Natural killer cell (primary cell): ENCODE measurements around the gene DCAF10. TPM values are rescaled to one million over a fixed set of nuclear protein-coding genes. Genes with fewer than 3 reads are reported as not detected.
A peak's percentile ranks its signal among the peaks of the same experiment; 100 is the strongest.
"Not testable (repeated sequence)": the region's sequence is repeated elsewhere in the genome, so short reads cannot be mapped to it uniquely, and the experiment has no call there.

Experiments used
- ATAC-seq, 3 donors: fragments of 150-1000 bp in 2 of 3; fragments of 200-7000 bp in 1 of 3; cut with Tn5 transposase; 1 replicate in 1 of 3; 2 replicates in 2 of 3; pipeline ENCODE4 v1.10.0; 2021; ENCODE audit warnings: mild to moderate bottlenecking in 2 of 3, moderate library complexity in 2 of 3
- DNase-seq, 2 donors: peaks; one replicate each; pipeline versions ENCODE4 v3.0.0 to v3.0.0-alpha.2; 2013 to 2021; ENCODE audit warnings: mixed read lengths in 1 of 2
- H3K27ac ChIP-seq: one replicate; pipeline ENCODE4 v1.5.1; 2013; ENCODE audit warnings: mild to moderate bottlenecking, low read length
- H3K27me3 ChIP-seq: one replicate; pipeline ENCODE4 v1.6.1; 2013; ENCODE audit warnings: low read length; ENCODE audit not compliant: control insufficient read depth, insufficient read depth
- H3K36me3 ChIP-seq: one replicate; pipeline ENCODE4 v1.6.1; 2013; ENCODE audit warnings: low read length; ENCODE audit not compliant: control insufficient read depth, insufficient read depth
- H3K4me1 ChIP-seq: one replicate; pipeline ENCODE4 v1.6.1; 2013; ENCODE audit warnings: low read length; ENCODE audit not compliant: control insufficient read depth, insufficient read depth
- H3K4me3 ChIP-seq: one replicate; pipeline ENCODE4 v1.5.1; 2013; ENCODE audit warnings: low read length
- H3K9me3 ChIP-seq: one replicate; pipeline ENCODE4 v1.6.1; 2013; ENCODE audit warnings: low read length; ENCODE audit not compliant: control insufficient read depth, insufficient read depth
- H3K27ac Mint-ChIP-seq, 2 donors: one replicate each; pipeline ENCODE4 v1.8.0; 2022; ENCODE audit warnings: mild to moderate bottlenecking in 2 of 2, mixed read lengths in 2 of 2, moderate library complexity in 1 of 2
- H3K27me3 Mint-ChIP-seq, 2 donors: one replicate each; pipeline ENCODE4 v1.8.0; 2022; ENCODE audit warnings: low read depth in 2 of 2, mixed read lengths in 2 of 2
- H3K36me3 Mint-ChIP-seq: one replicate; pipeline ENCODE4 v1.8.0; 2022; ENCODE audit warnings: mixed read lengths
- H3K4me1 Mint-ChIP-seq, 2 donors: one replicate each; pipeline ENCODE4 v1.8.0; 2022; ENCODE audit warnings: mixed read lengths in 2 of 2
- H3K4me3 Mint-ChIP-seq: one replicate; pipeline ENCODE4 v1.8.0; 2022; ENCODE audit warnings: mild to moderate bottlenecking, moderate library complexity, mixed read lengths
- H3K9me3 Mint-ChIP-seq, 2 donors: one replicate each; pipeline ENCODE4 v1.8.0; 2022; ENCODE audit warnings: mixed read lengths in 2 of 2
- CTCF ChIP-seq: fragments of 200-600 bp; IDR thresholded peaks from one replicate; pipeline ENCODE4 v1.8.0; 2022; ENCODE audit warnings: antibody characterized with exemption
- WGBS: methylation state at CpG from one replicate; pipeline ENCODE4 v1.1.7; 2013; ENCODE audit warnings: missing lambda C conversion rate; ENCODE audit not compliant: insufficient coverage; 5-methylcytosine and 5-hydroxymethylcytosine counted together
- intact Hi-C: fragments of 100-400 bp; cut with micrococcal nuclease; formaldehyde crosslinking; loops from one replicate; pipeline ENCODE4 v1.14.2; 2022
- total RNA-seq, 4 donors: library from RNA; stranded (reverse); fragments of 120-200 nt in 1 of 4; gene quantifications; one replicate each; pipeline versions ENCODE4 v1.2.3 to v1.2.4, GENCODE V29; 2013 to 2022

The DCAF10 gene
- total RNA-seq, 3 donors from 2014 or later (not counting 1 experiment from before 2014, with no cell fraction given) = 12.9 to 21.0 (median 18.5) TPM

GRCh38 chr9:37806271-37806670 lies 5.7 kb downstream of the DCAF10 start:
- H3K27me3 Mint-ChIP-seq = no peaks in the 10 kb centered on the region
- TF ChIP-seq CTCF = no peak
- Histone ChIP-seq H3K4me1 (peaks cover 10% of the 10 kb centered on the region), H3K9me3 (no peaks in the 10 kb centered on the region), H3K27ac (no peak overlapping the region), H3K27me3 (no peaks in the 10 kb centered on the region), H3K4me3 (no peak overlapping the region), H3K36me3 (no peaks in the 10 kb centered on the region)
- H3K27ac Mint-ChIP-seq = peak overlapping the region in 1 of 2 donors; percentile 26
- WGBS = 89% methylated on average over 3 of the region's 4 CpGs
- H3K4me3 Mint-ChIP-seq = no peak overlapping the region
- H3K4me1 Mint-ChIP-seq = peaks cover 34% of the 10 kb centered on the region in 2 donors
- no peak for ATAC-seq
- intact Hi-C loops = no loop called here
- DNase-seq = no peak
- H3K9me3 Mint-ChIP-seq = no peaks in the 10 kb centered on the region
- H3K36me3 Mint-ChIP-seq = no peaks in the 10 kb centered on the region

- H3K9me3 Mint-ChIP-seq, DNase-seq, H3K27me3 ChIP-seq, intact Hi-C loops, H3K36me3 ChIP-seq, H3K36me3 Mint-ChIP-seq, H3K4me1 ChIP-seq, H3K9me3 ChIP-seq, H3K27ac ChIP-seq, H3K4me3 ChIP-seq, H3K4me3 Mint-ChIP-seq, H3K27me3 Mint-ChIP-seq, ATAC-seq, H3K27ac Mint-ChIP-seq: not testable (repeated sequence)
- over 99% methylated on average over 15 of the region's 15 CpGs for WGBS
- H3K4me1 Mint-ChIP-seq = peaks cover 17 to 29% of the 10 kb centered on the region in 2 donors
Measured at GRCh38 chr9:37809676-37810075, 9.1 kb downstream of the DCAF10 start.

DNA sequence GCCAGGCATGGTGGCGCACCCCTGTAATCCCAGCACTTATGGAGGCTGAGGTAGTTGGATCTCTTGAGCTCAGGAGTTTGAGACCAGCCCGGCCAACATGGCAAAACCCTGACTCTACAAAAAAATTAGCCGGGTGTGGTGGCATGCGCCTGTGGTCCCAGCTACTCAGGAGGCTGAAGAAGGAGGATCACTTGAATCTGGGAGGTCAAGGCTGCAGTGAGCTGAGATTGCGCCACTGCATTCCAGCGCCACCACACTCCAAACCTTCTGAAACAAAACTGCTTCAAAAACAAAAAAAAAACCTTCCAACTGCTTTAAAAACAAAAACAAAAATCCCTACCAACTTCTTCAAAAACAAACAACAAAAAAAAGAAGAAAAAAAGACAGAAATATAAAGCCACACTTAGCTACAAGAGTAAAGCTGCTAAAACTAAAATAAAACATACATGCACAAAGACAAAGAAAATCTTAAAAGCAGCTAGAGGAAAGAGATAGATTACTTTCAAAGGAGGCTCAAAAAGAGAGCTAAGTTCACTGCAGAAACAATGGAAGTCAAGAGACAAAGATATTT lies 11.4 kb downstream of the DCAF10 start:
- H3K27ac ChIP-seq = no peak overlapping the region
- Mint-ChIP-seq H3K4me3 (no peak overlapping the region), H3K36me3 (no peaks in the 10 kb centered on the region), H3K27ac (peak overlapping the region; percentile 13 to 18), H3K27me3 (no peaks in the 10 kb centered on the region), H3K4me1 (peaks cover 5 to 18% of the 10 kb centered on the region in 2 donors), H3K9me3 (no peaks in the 10 kb centered on the region)
- no peaks in the 10 kb centered on the region for H3K4me1 ChIP-seq
- 98% methylated on average over 6 of the region's 6 CpGs for WGBS
- TF ChIP-seq CTCF = no peak
- ATAC-seq (no peak), DNase-seq (no peak)
- intact Hi-C loops = no loop called here
- no peaks in the 10 kb centered on the region for H3K9me3 ChIP-seq
- H3K4me3 ChIP-seq = no peak overlapping the region
- H3K27me3 ChIP-seq = no peaks in the 10 kb centered on the region
- H3K36me3 ChIP-seq = no peaks in the 10 kb centered on the region

DNA sequence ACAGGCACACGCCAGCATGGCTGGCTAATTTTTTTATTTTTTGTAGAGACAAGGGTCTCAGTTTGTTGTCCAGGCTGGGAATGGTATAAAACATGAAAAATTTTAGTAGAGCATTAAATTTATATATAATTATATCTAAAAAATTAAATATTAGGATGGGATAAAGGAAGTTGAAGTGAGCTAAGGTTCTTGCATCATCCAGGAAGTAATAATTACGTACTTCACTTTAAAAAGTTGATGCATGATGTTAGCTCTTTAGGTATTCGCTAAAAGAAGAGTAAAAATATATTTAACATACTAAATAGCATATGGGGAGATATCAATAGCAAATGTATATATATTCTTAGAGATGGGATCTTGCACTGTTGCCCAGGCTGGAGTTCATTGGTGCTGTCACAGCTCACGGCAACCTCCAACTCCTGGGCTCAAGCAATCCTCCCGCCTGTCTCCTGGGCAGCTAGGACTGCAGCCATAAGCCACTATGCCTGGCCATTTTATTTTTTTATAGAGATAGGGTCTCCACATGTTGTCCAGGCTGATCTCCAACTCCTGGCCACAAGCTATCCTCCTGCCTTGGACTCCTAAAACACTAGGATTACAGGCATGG lies 12.3 kb downstream of the DCAF10 start:
- no peak overlapping the region for H3K27ac Mint-ChIP-seq
- H3K27me3 ChIP-seq = no peaks in the 10 kb centered on the region
- no peaks in the 10 kb centered on the region for H3K9me3 ChIP-seq
- H3K27me3 Mint-ChIP-seq = no peaks in the 10 kb centered on the region
- TF ChIP-seq CTCF = no peak
- H3K9me3 Mint-ChIP-seq = no peaks in the 10 kb centered on the region
- no peak overlapping the region for H3K4me3 Mint-ChIP-seq
- H3K4me1 ChIP-seq = no peaks in the 10 kb centered on the region
- no peaks in the 10 kb centered on the region for H3K36me3 Mint-ChIP-seq
- intact Hi-C loops = no loop called here
- no peak for ATAC-seq
- no peaks in the 10 kb centered on the region for H3K36me3 ChIP-seq
- 100% methylated on average over 3 of the region's 5 CpGs for WGBS
- no peak overlapping the region for H3K4me3 ChIP-seq
- DNase-seq = no peak
- H3K27ac ChIP-seq = no peak overlapping the region
- peaks cover 5 to 18% of the 10 kb centered on the region in 2 donors for H3K4me1 Mint-ChIP-seq
